Adrenal gland (tissue), 12 donors: ENCODE data around the gene NOD2. TPM values are rescaled to one million over a fixed set of nuclear protein-coding genes. Genes with fewer than 3 reads are reported as not detected.

Experiments
- DNase-seq, 7 donors: peaks; one replicate each; pipeline ENCODE4 v3.0.0-alpha.2; 2019 to 2020
- H3K27ac ChIP-seq, 5 donors: fragments of 200-600 bp; sonication (generic) in 4 of 5; 1 replicate in 3 of 5; 2 replicates in 2 of 5; pipeline versions ENCODE4 v1.5.1 to v1.8.0; 2016 to 2020; ENCODE audit warnings: mild to moderate bottlenecking in 1 of 5
- H3K27me3 ChIP-seq: fragments of 200-600 bp; 2 replicates; pipeline ENCODE4 v1.8.0; 2021
- H3K36me3 ChIP-seq, 2 donors: fragments of 200-600 bp; replicated peaks in 1 of 2; 1 replicate in 1 of 2; 2 replicates in 1 of 2; pipeline versions ENCODE4 v1.5.1 to v1.8.0; 2018 to 2022
- H3K4me1 ChIP-seq, 2 donors: fragments of 200-600 bp; replicated peaks in 1 of 2; 1 replicate in 1 of 2; 2 replicates in 1 of 2; pipeline versions ENCODE4 v1.5.1 to v1.8.0; 2018 to 2021
- H3K4me3 ChIP-seq, 4 donors: fragments of 200-600 bp; sonication (generic) in 3 of 4; one replicate each; pipeline ENCODE4 v1.5.1; 2016 to 2018
- H3K9me3 ChIP-seq, 3 donors: fragments of 200-600 bp; sonication (generic) in 1 of 3; replicated peaks in 1 of 3; 1 replicate in 2 of 3; 2 replicates in 1 of 3; pipeline versions ENCODE4 v1.5.1 to v1.8.0; 2016 to 2021
- POLR2A ChIP-seq, 2 donors: fragments of 450-650 bp; IDR thresholded peaks; one replicate each; pipeline ENCODE4 v1.6.1; 2017; ENCODE audit warnings: antibody characterized with exemption in 2 of 2, mild to moderate bottlenecking in 2 of 2, moderate library complexity in 1 of 2
- WGBS, 4 donors: extraction: QIAGEN DNeasy Blood & Tissue Kit in 2 of 4; methylation state at CpG; one replicate each; pipeline versions ENCODE4 v1.1.5 to v1.1.7; 2013 to 2017; 5-methylcytosine and 5-hydroxymethylcytosine counted together
- intact Hi-C, 2 donors: fragments of 100-400 bp; cut with DNase I; formaldehyde crosslinking; loops; one replicate each; pipeline versions ENCODE4 v1.14.1 to v1.15.0; 2022 to 2023
- polyA plus RNA-seq, 3 donors: library from polyadenylated mRNA; stranded (reverse); fragments of 200-250 nt in 2 of 3; fragments of 350-450 nt in 1 of 3; fragmentation: Illumina TruSeq in 1 of 3; extraction: RNeasy Lipid Tissue Mini Kit (QIAGEN cat#74804) in 1 of 3; gene quantifications; one replicate each; pipeline ENCODE4 v1.2.3, GENCODE V29; 2013 to 2014
- total RNA-seq, 9 donors: library from RNA; depleted of rRNA in 4 of 9; stranded (reverse); fragments of >200 nt in 4 of 9; fragments of 120-200 nt in 1 of 9; fragmentation: NEBNext Ultra II Directional in 1 of 9; extraction: Animal tissue kit (Norgen Biotek cat#: 25700) in 1 of 9; gene quantifications; one replicate each; pipeline versions ENCODE4 v1.1.0 to v1.2.4, GENCODE V29; 2013 to 2023
- TF ChIP-seq, protein P1 (sequence below), 6 experiments: fragments of 450-650 bp in 4 of 6; fragments of 200-600 bp in 2 of 6; sonication (generic) in 1 of 6; IDR thresholded peaks; 1 replicate in 5 of 6; 2 replicates in 1 of 6; pipeline versions ENCODE4 v1.5.1 to v1.8.0; 2016 to 2021; ENCODE audit warnings: antibody characterized with exemption in 6 of 6, mild to moderate bottlenecking in 2 of 6, moderate library complexity in 1 of 6
- donor health status: healthy with polysubstance abuse.
- donor health status: Bipolar disorder and iron deficiency.
- donor health status: DM: yes; HTN: yes; CAD: no.
- donor health status: DM: no; HTN: no; CAD: no.
- donor health status: DM: no; HTN: no; CAD: no.
- donor health status: DM: yes; HTN: yes; CAD: no.

The NOD2 gene
- total and polyA plus RNA-seq, 12 donors, result 0.12 to 3.7 (median 1.1) TPM

- TF ChIP-seq POLR2A (IDR thresholded peaks at IDR 0.05), result no peak
- TF ChIP-seq, protein P1, sequence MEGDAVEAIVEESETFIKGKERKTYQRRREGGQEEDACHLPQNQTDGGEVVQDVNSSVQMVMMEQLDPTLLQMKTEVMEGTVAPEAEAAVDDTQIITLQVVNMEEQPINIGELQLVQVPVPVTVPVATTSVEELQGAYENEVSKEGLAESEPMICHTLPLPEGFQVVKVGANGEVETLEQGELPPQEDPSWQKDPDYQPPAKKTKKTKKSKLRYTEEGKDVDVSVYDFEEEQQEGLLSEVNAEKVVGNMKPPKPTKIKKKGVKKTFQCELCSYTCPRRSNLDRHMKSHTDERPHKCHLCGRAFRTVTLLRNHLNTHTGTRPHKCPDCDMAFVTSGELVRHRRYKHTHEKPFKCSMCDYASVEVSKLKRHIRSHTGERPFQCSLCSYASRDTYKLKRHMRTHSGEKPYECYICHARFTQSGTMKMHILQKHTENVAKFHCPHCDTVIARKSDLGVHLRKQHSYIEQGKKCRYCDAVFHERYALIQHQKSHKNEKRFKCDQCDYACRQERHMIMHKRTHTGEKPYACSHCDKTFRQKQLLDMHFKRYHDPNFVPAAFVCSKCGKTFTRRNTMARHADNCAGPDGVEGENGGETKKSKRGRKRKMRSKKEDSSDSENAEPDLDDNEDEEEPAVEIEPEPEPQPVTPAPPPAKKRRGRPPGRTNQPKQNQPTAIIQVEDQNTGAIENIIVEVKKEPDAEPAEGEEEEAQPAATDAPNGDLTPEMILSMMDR (IDR thresholded peaks at IDR 0.05), result no peak
- 95 to 100% (median 99%) methylated on average over 1 to 4 of the region's 4 CpGs for WGBS, 4 donors
- intact Hi-C loops, result loop anchor here (5.0 kb wide), 2 partner anchors 138 to 297 kb away; no protein-coding TSS in a partner anchor
Measured at GRCh38 chr16:50669741-50670140, 23.7 kb upstream of the NOD2 start.

GRCh38 chr16:50670476-50670875, 22.9 kb upstream of the NOD2 start:
- WGBS, 4 donors, result 84 to 93% (median 90%) methylated on average over 3 to 6 of the region's 6 CpGs
- no peak for TF ChIP-seq POLR2A (IDR thresholded peaks at IDR 0.05)
- TF ChIP-seq, protein P1 (IDR thresholded peaks at IDR 0.05), result no peak
- no peak overlapping the region for H3K27ac ChIP-seq
- no peak for DNase-seq
- H3K9me3 ChIP-seq, result no peaks in the 10 kb centered on the region
- H3K4me1 ChIP-seq, result no peaks in the 10 kb centered on the region
- H3K4me3 ChIP-seq, result no peak overlapping the region
- H3K36me3 ChIP-seq, result no peaks in the 10 kb centered on the region
- H3K27me3 ChIP-seq, result peaks cover 11% of the 10 kb centered on the region
- intact Hi-C loops, result no loop called here

More at GRCh38 chr16:50669741-50670140, 23.7 kb upstream of the NOD2 start:
- DNase-seq, result no peak
- Histone ChIP-seq H3K27me3 (peaks cover 11% of the 10 kb centered on the region), H3K4me3 (no peak overlapping the region), H3K9me3 (no peaks in the 10 kb centered on the region), H3K36me3 (no peaks in the 10 kb centered on the region), H3K4me1 (peaks cover 0 to 3% of the 10 kb centered on the region in 2 donors), H3K27ac (no peak overlapping the region)

DNA sequence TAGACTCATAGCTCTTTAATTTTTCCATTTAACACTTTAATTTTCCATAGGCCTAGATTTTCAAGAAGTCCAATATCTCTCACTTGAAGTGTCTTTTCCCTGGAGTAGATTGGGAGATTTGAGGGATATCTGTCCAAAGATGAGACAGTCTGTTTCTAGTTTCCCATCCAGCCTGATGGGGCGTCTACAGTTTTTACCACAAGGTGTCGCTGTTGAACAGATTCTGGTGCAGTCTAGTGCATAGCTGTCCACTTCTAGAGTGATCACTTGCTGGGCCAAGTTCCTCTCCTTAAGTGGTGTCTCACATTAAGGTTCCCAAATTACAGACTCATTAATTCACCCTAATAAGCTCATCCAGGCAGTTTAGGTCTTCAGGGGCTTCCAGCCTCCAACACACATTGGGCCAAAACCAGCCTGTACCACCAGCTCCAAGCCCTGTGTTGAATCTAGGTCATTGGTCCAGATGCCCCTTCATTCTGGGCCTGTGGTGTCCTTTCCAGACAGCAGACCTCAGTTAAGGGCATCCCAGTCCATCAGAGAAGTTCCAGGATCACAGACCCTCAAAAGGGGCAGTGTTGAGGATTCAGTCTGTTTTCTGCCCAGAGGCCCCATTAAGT, 21.7 kb upstream of the NOD2 start:
- intact Hi-C loops, result no loop called here
- peak in 3 of 7 donors; percentile 29 to 60 (median 47) for DNase-seq
- no peak overlapping the region for H3K27ac ChIP-seq
- peaks cover 11% of the 10 kb centered on the region for H3K27me3 ChIP-seq
- TF ChIP-seq POLR2A (IDR thresholded peaks at IDR 0.05), result no peak
- TF ChIP-seq, protein P1 (IDR thresholded peaks at IDR 0.05), result peak; percentile 15 to 50 (median 39)
- H3K4me1 ChIP-seq, result no peaks in the 10 kb centered on the region
- WGBS, 4 donors, result 48 to 59% (median 51%) methylated on average over 2 of the region's 2 CpGs
- no peaks in the 10 kb centered on the region for H3K9me3 ChIP-seq
- no peaks in the 10 kb centered on the region for H3K36me3 ChIP-seq
- H3K4me3 ChIP-seq, result no peak overlapping the region

- no peak overlapping the region for H3K4me3 ChIP-seq
- H3K27ac ChIP-seq, result no peak overlapping the region
- no peak for DNase-seq
- no peak for TF ChIP-seq POLR2A (IDR thresholded peaks at IDR 0.05)
- TF ChIP-seq, protein P1 (IDR thresholded peaks at IDR 0.05), result no peak
- H3K9me3 ChIP-seq, result no peaks in the 10 kb centered on the region
- intact Hi-C loops, result no loop called here
- H3K27me3 ChIP-seq, result peaks cover 11% of the 10 kb centered on the region
- WGBS, 4 donors, result 54 to 86% (median 68%) methylated on average over 25 to 70 of the region's 70 CpGs
- H3K4me1 ChIP-seq, result no peaks in the 10 kb centered on the region
- H3K36me3 ChIP-seq, result no peaks in the 10 kb centered on the region
Measured at GRCh38 chr16:50673496-50674275, 19.7 kb upstream of the NOD2 start.
